HG03139 (cell line): ENCODE data around the gene KIF18B.

ENCODE experiments used
- ATAC-seq: cut with Tn5 transposase; IDR thresholded peaks from one replicate; pipeline ENCODE4 v1.9.1; 2021; ENCODE audit not compliant: unreplicated experiment

KIF18B gene

GRCh38 chr17:44940317-44940716, 7.3 kb downstream of the KIF18B start:
- no peak for ATAC-seq

GRCh38 chr17:44935116-44935515, 12.5 kb downstream of the KIF18B start:
- no peak for ATAC-seq

- ATAC-seq: no peak
These were observed 12.8 kb downstream of the KIF18B start for GRCh38 chr17:44934745-44935105.

- no peak for ATAC-seq
These were observed 13.5 kb downstream of the KIF18B start for GRCh38 chr17:44933824-44934744.

GRCh38 chr17:44932787-44933097, 14.8 kb downstream of the KIF18B start:
- ATAC-seq: no peak

GRCh38 chr17:44932096-44932786, 15.3 kb downstream of the KIF18B start:
- no peak for ATAC-seq

- ATAC-seq: no peak
These were observed 16.2 kb downstream of the KIF18B start for GRCh38 chr17:44931376-44931775.

GRCh38 chr17:44930667-44931066, 16.9 kb downstream of the KIF18B start:
- ATAC-seq: no peak

GRCh38 chr17:44928950-44929720, 18.4 kb downstream of the KIF18B start:
- ATAC-seq: no peak

GRCh38 chr17:44928136-44928535, 19.4 kb downstream of the KIF18B start:
- ATAC-seq: no peak

GRCh38 chr17:44927696-44928095, 19.9 kb downstream of the KIF18B start:
- ATAC-seq: no peak

GRCh38 chr17:44926821-44927525, 20.6 kb downstream of the KIF18B start:
- ATAC-seq: no peak

GRCh38 chr17:44925731-44926697, 21.6 kb downstream of the KIF18B start:
- ATAC-seq: no peak

- ATAC-seq: no peak
These were observed 23.4 kb downstream of the KIF18B start for GRCh38 chr17:44924107-44924544.

- no peak for ATAC-seq
These were observed 24.7 kb downstream of the KIF18B start for GRCh38 chr17:44922746-44923470.

- ATAC-seq: no peak
These were observed 25.4 kb downstream of the KIF18B start for GRCh38 chr17:44922136-44922535.

- no peak for ATAC-seq
These were observed 26.3 kb downstream of the KIF18B start for GRCh38 chr17:44921122-44921882.

GRCh38 chr17:44920565-44920940, 27.0 kb downstream of the KIF18B start:
- peak; percentile 27 for ATAC-seq
